GM13976 (cell line): ENCODE measurements around the gene RET.

Experiments
- DNase-seq: peaks from one replicate; pipeline ENCODE4 v3.0.0; 2012; ENCODE audit warnings: low spot score
- CTCF ChIP-seq: IDR thresholded peaks from 2 replicates; pipeline ENCODE4 v1.5.1; 2012; ENCODE audit warnings: borderline replicate concordance, mild to moderate bottlenecking; ENCODE audit not compliant: insufficient read depth; ENCODE audit errors: extremely low read depth, missing control alignments, control extremely low read depth
- in situ Hi-C: fragments of 300-500 bp; cut with MboI; formaldehyde crosslinking; loops from one replicate; pipeline ENCODE4 v1.12.0; 2022; ENCODE audit warnings: low sequenced_read_pairs, mixed read lengths, inconsistent platforms; ENCODE audit not compliant: unreplicated experiment

Gene RET

DNA sequence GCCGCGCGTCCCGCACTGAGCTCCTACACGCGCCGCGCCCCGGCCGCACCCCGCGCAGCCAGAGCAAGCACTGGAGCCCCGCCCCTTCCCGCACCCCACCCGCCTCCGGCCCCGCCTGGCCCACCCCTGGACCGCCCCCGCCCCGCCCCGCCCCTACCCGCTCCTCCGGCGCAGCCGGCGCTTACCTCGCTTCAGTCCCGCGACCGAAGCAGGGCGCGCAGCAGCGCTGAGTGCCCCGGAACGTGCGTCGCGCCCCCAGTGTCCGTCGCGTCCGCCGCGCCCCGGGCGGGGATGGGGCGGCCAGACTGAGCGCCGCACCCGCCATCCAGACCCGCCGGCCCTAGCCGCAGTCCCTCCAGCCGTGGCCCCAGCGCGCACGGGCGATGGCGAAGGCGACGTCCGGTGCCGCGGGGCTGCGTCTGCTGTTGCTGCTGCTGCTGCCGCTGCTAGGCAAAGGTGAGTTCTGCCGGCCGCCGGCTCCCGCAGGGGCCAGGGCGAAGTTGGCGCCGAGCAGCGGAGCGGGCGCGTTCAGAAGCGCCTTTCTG is at the start of gene RET:
TSS of gene RET (plus strand) at position 194 of the 545 bp plus-strand sequence. CDS start at position 384, 190 bp downstream.
- peak; percentile 57 for DNase-seq
- in situ Hi-C loops = no loop called here
- TF ChIP-seq CTCF = no peak

DNA sequence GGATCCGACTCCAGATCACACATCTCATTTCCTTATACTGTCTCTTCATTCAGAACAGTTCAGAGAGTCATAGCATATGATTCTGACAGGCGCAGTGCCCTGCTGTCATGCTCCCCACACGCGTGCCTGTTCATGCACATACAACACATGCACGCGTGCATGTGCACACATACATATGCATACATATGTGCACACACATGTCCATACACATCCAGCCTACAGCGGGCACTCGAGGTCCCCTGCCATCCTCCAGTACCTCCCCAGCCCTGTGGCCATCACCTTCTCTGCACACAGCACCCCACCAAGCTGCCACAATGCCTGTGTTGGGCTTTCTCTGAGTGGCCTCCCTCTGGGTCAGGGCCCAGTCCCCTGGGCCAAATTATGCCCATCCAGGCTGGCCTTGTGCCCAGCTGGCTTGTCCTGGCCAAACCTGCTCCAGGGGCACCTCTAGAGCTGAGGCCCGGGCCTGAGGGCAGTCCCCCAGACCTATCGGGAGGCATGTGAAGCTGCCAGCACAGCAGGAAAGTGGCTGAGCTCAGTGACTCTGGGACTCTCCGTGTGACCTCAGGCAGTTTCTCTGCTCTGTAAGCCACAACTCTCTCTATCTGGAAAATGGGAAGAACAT is 49.4 kb upstream of the RET start:
- in situ Hi-C loops = no loop called here
- TF ChIP-seq CTCF = no peak
- DNase-seq = no peak

DNA sequence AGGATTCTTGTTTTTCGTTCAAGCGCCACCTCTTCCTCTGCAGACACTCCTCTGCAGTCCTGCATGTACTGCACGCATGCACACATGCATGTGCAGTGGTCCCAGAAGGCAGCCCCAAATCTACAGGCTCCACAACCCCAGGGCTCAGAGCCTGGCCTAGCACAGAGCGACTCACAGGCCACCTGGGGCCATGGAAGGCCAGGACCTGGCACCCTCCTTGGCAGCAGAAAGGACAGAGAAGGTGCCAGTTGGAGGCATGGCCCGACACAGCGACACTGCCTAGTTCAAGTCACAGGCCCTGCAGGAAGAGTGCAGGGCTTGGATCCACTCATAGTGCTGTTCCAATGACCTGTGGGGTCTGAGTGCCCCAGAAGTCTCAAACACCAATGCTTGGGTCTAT is 48.7 kb upstream of the RET start:
- DNase-seq = no peak

DNA sequence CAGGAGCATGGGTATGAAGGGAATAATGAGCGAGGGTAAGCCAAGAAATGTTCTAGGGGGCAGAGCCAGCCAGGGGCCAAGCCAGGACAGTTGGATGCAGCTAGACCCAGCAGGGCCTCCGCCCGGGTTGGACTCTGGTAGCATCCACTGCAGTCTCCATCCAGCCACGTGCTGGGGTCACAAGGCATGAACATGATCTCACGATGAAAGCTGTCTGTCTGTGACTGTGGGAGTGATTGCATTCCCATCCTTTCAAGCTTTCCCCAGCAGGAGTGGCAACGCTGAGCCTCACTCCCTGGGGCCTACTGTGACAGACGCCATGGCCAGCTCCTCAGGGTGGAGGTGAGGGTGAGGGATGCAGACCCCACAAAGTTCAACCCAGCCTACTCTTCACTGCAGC is 47.8 kb upstream of the RET start:
- no peak for DNase-seq
- in situ Hi-C loops = no loop called here
- TF ChIP-seq CTCF = no peak

More for the DNA sequence above, 48.7 kb upstream of the RET start:
- in situ Hi-C loops = no loop called here
- TF ChIP-seq CTCF = no peak

DNA sequence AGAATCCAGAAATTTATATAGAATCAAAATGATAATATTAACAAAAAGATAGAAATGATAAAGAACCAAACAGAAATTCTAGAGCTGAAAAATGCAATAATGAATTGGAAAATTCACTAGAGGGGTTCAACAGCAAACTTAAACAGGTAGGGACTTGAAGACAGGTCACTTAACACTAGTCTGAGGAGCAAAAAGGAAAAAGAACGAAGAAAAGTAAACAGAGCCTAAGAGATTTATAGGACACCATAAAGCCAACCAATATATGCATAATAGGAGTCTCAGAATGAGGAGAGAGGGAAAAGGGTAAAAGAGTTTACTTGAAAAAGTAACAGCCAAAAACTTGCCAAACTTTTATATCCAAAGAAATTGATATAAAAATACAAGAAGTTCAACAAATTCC is 44.3 kb upstream of the RET start:
- DNase-seq = no peak
- TF ChIP-seq CTCF = no peak
- in situ Hi-C loops = no loop called here

GRCh38 chr10:43035800-43036199 is 41.1 kb upstream of the RET start:
- no peak for DNase-seq
- no peak for TF ChIP-seq CTCF

More at GRCh38 chr10:43035800-43036199, 41.1 kb upstream of the RET start:
- in situ Hi-C loops = no loop called here
